GM18520 (cell line): Measurements from ENCODE around the gene TRMO.

ENCODE experiments used
- ATAC-seq: cut with Tn5 transposase; IDR thresholded peaks from one replicate; pipeline ENCODE4 v1.9.1; 2021; ENCODE audit not compliant: unreplicated experiment

TRMO gene

GRCh38 chr9:97938081-97938644 lies 15.9 kb upstream of the TRMO start, which contains the start of gene HEMGN:
Gene HEMGN (minus strand): TSS chr9:97938172. CDS start chr9:97938136, 36 bp downstream.
- peak; percentile 63 for ATAC-seq

GRCh38 chr9:97936998-97937397 lies 14.7 kb upstream of the TRMO start:
- ATAC-seq: no peak

- ATAC-seq: no peak
Observed at GRCh38 chr9:97935276-97935675, 13.0 kb upstream of the TRMO start.

GRCh38 chr9:97934321-97935115 lies 12.2 kb upstream of the TRMO start:
- no peak for ATAC-seq

GRCh38 chr9:97933297-97933998 lies 11.1 kb upstream of the TRMO start:
- no peak for ATAC-seq

GRCh38 chr9:97930972-97931371 lies 8.7 kb upstream of the TRMO start:
- ATAC-seq: no peak

- ATAC-seq: no peak
Observed at GRCh38 chr9:97928986-97929604, 6.8 kb upstream of the TRMO start.

- no peak for ATAC-seq
Observed at GRCh38 chr9:97925497-97926334, 3.4 kb upstream of the TRMO start.

GRCh38 chr9:97924386-97924785 lies 2.1 kb upstream of the TRMO start:
- ATAC-seq: no peak

GRCh38 chr9:97923529-97924108 lies 1.3 kb upstream of the TRMO start:
- peak; percentile 35 for ATAC-seq

GRCh38 chr9:97919217-97919813 lies 3.0 kb downstream of the TRMO start:
- no peak for ATAC-seq

GRCh38 chr9:97918611-97919010 lies 3.7 kb downstream of the TRMO start:
- no peak for ATAC-seq

GRCh38 chr9:97911970-97912369 lies 10.3 kb downstream of the TRMO start:
- no peak for ATAC-seq

GRCh38 chr9:97911528-97911927 lies 10.8 kb downstream of the TRMO start:
- no peak for ATAC-seq

- no peak for ATAC-seq
Observed at GRCh38 chr9:97910357-97910756, 11.9 kb downstream of the TRMO start.

- ATAC-seq: no peak
Observed at GRCh38 chr9:97908705-97909104, 13.6 kb downstream of the TRMO start.

- ATAC-seq: no peak
Observed at GRCh38 chr9:97907632-97908031, 14.7 kb downstream of the TRMO start.

- no peak for ATAC-seq
Observed at GRCh38 chr9:97907046-97907445, 15.3 kb downstream of the TRMO start.

GRCh38 chr9:97906236-97906831 lies 16.0 kb downstream of the TRMO start:
- no peak for ATAC-seq

- no peak for ATAC-seq
Observed at GRCh38 chr9:97905228-97905627, 17.1 kb downstream of the TRMO start.
